ENCODE measurements around the gene IL17B.
A peak's percentile ranks its signal among the peaks of the same experiment; 100 is the strongest.

The IL17B gene

DNA sequence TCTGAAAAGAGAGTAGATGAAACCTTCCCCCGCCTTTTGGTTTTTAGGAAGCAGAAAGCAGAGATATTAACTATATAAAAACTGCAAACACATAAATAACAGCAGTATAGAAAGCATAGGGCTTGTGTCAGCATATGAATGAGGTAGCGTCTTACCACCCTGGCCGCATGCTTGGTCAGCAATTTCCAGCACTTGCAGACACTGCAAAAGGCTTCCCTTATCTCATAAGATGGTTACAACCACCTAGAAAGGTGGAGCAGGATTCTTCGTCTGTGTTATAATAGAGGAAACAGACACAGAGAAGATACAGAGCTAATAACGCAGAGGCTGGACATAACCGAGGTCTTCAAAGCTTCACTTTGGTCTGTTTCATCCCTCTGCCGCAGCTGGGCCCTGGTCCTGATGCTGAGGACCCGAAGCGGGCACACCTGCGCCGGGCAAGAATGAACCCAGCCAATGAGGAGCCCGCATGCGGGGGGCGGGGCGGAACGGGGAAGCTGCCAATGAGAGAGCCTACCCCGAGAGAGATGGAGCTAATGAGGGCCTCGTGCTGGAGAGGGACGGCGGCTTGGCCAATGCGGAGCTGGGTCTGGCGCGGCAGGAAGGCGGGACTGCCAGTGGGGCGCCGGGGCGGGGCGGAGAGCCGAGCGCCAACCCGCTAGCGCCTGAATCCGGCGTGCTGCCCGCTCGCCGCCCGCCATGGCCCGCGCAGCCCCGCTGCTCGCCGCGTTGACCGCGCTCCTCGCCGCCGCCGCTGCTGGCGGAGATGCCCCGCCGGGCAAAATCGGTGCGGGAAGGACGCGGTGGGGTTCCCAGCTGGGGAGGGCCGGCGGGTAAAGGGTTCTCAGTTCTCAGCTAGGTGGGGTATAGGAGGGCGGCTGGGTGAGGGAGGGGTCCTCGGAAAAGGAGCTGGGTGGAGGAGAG is 21.5 kb downstream of the IL17B start, which contains the start of gene PCYOX1L:
Gene PCYOX1L, plus strand, starts transcription at position 677 of the 924 bp plus-strand sequence. Its CDS starts 23 bp downstream, at position 700.
- peak; percentile 84 to 98 for DNase-seq (ENCODE audit: low read depth in 2 of 2)

DNA sequence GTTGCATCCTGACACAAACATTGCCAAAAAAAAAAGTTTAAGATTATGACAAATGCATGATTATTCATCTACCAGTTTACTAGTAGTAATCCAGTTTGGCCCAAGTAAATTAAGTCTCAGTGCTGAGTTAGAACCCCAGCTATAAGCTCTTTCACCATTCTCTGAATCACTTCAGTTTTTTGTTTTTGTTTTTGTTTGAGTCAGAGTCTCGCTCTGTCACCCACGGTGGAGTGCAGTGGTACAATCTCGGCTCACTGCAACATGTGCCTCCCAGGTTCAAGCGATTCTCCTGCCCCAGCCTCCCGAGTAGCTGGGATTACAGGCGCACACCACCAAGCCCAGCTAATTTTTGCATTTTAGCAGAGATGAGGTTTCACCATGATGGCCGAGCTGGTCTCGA is 22.7 kb downstream of the IL17B start:
- DNase-seq (ENCODE audit: low read depth in 2 of 2): no peak

DNA sequence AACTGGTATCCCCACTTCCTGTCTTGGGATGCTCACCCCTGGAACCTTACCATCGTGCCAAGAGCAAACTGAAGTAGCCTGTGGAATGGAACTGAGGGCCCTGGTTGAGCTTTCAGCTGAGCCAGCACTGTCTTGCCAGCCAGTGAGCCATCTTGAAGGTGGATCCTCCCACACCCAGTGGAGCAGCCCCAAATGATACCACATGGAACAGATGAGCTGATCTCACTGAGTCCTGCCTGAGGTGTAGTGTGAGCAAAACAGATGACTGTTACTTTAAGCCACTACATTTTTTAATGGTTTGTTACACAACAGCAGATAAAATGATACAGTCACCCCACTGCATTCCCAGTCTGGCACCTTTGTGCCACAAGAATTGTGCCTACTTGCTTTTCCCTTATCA is 23.4 kb downstream of the IL17B start:
- DNase-seq (ENCODE audit: low read depth in 2 of 2): no peak

DNA sequence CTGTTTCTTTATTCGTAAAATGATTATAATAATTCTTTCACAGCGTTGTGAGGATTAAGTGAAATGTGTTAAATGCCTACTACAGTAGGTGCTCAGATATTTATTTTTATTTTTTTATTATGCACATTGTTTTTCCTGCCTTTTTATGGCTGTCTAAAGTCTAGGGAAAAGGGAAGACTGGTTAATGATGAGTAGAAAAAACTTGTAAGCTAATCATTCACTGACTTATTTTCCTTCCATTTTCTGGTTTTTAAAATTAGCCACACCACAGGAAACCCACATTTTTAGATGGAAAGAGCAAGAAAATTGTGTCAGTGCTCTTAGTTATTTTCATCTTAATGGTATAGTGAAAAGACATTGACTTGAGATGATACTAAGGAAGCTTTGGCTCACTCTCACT is 25.2 kb downstream of the IL17B start:
- DNase-seq (ENCODE audit: low read depth in 2 of 2): no peak

DNA sequence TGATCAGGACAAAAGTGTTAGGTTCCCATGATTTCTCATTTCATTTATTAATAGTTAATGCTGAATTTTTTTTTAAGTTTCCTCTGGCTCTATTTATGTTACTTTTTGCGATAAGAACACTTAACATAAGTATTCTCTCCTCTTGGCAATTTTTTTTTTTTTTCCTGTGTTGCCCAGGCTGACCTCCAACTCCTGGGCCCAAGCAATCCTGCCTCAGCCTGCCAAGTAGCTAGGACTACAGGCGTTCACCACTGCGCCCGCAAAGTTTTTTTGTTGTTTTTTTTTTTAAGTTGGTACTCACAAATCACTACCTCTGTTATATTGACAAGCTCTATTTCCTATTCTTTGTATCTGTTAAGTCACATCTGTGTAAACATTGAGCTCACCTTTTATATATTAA is 26.9 kb downstream of the IL17B start:
- no peak for DNase-seq (ENCODE audit: low read depth in 2 of 2)

DNA sequence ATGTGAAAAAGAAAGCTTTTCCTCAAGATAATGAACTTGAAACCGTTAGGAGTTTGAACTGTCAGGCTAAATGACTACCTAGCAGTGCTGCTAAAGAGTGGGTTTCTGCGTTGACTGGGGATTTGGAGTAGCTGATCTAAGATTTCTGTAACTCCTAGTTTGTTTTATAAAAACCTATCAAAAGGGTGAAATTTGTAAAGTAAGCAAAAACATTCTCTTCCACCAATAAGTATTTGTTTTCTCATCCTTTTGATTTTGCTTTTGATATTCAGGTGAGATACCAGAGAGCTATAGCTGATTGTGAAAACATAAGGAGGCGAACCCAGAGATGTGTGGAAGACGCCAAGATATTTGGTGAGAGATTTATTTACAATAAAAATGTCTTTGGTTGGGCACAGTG is 29.7 kb downstream of the IL17B start:
- DNase-seq (ENCODE audit: low read depth in 2 of 2): no peak

DNA sequence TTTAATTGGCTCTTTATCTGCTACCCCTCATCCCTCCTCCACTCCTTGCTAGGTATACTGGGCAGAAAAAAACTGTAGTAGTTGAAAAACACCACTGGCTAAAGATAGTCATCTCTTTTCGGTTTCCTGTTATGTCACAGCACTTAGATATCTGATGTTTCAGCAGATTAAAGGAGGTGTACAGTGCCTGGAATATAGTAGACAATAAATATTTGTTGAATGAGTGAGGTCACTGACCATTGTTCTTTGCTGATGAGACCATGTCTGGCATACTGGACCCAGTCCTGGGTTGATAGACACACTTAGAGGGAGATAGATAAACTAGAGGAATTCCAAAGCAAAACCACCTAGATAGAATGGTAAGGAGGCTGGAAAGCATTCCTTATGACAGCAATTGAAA is 30.6 kb downstream of the IL17B start:
- DNase-seq (ENCODE audit: low read depth in 2 of 2): no peak

DNA sequence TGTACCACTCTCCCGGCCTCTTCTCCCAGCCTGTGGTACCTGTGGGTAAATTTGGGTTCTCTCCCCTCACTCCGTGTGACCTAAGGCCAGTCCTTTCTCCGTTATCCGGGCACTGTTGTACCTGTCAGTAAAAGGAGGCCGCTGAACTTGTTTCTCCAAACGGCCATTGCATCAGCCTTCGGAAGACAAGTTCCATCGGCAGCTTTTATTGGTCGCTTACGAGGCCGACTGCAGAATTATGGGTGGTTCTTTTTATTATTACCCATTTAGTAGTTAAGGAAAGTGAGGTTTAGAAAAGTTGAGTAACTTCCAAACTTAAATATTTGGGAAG is 33.2 kb downstream of the IL17B start:
- no peak for DNase-seq (ENCODE audit: low read depth in 2 of 2)

DNA sequence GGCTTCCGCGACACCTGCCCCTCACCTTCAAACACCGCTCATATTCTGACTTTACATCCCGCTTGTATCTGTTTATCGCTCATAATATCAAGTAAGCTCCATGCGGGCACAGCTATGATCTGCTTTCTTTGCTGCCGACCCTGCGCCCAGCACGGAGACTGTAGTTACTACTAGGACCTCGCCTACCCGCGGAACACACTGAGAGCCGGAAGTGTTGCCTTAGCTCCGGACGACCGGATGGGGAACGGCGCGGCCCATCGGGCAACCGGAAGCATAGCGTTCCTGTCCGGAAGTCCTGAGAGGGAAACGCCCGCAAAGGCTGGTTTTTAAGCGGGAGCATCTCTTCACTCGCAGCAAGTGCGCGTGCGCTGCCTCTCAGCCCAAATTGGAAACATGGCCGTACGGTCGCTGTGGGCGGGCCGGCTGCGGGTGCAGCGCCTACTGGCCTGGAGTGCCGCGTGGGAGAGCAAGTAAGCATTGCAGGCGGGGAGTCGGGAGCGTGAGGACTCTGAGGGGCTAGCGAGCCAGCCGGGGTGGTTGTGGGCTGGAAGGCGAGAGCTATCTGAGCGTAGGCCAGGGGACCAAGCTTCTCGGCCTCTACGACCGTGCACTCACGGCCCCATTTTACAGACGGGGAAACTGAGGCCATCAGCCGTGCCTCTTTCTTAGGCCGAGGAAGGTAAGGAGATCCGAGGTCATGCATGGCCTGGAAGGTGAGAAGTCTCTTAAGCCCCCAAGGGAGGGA is 33.8 kb downstream of the IL17B start, which contains the start of gene GRPEL2:
Gene GRPEL2, plus strand, starts transcription at position 353 of the 745 bp plus-strand sequence. Its CDS starts 41 bp downstream, at position 394.
- DNase-seq (ENCODE audit: low read depth in 2 of 2): peak; percentile 81 to 87

DNA sequence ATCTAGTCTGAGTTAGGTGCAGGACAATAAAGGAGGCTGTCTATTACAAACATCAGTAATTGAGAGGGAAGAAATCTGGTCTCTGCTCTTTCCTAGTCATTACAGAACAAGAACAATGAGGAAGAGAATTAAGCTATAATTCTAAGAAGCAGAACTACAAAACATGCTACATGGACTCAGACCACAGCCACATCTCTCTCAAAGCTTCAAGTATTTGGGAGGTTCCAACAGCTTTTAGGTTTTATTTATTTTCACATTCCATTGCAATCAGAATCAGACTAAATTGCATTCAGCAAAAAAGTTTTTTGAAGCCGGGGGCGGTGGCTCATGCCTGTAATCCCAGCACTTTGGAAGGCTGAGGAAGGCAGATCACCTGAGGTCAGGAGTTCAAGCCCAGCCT is 34.9 kb downstream of the IL17B start:
- DNase-seq (ENCODE audit: low read depth in 2 of 2): no peak

DNA sequence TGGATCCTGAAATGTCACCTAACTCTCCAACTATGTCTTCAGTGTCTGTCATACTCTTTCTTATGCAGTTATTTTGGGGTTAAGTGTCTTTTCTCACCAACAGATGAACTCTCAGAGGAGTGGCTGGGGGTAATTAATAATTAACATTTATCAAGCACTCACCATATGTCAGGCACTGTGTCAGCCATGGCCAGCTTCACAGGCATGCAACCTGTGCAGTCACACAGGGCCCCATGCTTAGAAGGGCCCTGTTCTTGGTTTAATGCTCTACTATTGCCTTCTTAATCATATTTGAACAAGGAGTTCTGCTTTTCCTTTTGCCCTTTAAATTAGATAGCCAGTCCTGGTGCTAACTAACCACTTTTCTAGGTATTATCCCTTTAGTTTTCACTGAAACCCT is 37.2 kb downstream of the IL17B start:
- no peak for DNase-seq (ENCODE audit: low read depth in 2 of 2)

DNA sequence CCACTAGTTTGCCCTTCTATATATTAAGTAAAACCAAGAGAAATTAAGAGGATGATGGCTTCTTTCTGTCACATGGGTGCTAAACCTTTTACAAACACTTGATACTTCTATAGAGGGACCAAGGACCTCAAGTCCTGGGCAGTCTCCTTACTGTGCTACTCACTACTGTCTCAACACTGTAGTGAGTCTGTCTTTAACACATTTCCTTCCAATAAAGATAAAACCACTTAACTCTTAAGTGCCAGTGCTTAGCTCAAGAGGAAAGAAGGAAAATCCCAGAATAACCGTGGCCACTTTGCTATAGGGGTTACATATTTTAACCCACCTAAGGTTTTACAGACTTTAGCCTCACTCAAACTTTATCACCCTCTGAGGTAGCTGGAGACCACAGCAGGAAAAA is 38.2 kb downstream of the IL17B start:
- no peak for DNase-seq (ENCODE audit: low read depth in 2 of 2)

DNA sequence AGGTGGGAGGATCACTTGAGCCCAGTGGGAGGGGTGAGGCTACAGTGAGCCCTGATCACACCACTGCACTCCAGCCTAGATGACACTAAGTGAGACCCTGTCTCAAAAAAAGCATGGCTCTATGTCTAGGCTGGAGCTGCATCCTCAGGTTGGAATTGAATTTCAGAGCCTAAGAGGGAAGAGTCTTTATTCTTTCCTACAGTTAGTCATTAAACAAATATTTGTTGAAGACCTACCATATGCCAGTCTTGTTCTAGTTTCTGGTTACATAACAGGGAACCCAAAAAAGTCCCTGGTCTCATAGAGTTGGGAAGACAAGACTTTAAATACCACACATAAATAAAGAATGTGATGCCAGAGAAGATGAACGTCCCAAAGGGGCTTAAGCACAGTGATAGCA is 40.7 kb downstream of the IL17B start:
- DNase-seq (ENCODE audit: low read depth in 2 of 2): no peak

DNA sequence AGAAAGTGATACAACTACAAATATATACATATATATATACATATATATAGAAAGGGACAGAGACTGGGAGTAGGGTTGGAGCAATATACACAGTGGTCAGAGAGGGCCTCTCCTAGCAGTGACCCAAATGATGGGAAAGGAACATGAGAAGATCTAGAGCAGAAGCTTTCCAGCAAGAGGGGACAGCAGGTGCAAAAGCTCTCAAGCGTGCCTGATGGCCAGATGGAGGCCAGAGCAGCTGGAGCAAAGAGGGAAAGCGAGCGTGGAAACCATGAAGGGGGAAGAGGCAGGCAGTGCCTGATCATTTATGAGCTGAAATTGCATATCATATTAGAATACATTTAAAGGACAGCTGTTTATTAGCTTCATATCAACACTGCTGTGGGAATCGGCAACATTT is 41.4 kb downstream of the IL17B start:
- no peak for DNase-seq (ENCODE audit: low read depth in 2 of 2)

DNA sequence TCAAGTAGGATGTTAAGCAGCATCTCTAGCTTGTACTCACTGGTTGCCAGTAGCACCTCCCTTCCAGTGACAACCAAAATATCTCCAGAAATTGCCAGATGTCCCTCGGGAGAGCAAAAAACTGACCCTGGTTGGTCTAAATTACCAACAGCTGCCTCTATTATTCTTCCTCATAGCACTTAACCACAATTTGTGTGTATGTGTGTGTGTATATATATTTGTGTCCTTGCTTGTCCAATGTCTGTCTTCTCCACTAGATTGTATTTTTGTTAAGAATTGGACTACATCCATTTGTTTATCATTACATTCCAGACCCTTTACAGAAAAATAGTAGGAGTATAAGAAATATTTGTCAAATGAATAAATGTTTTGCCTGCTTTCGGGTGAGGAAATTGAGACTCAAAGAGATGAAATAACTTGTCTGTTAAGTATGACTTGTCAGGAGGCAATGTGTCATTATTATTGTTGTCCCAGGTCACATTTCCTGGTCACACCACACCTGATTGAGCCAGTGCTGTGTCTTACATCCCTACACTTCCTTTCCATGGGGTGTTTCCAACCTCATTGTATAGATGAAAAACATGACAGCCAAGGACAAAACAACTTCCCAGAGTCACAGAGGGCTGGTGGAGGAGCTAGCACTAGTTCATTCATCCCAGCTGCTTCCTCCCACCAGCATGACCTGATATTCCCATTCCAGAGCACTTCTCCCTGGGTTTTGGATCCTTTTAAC is 45.2 kb downstream of the IL17B start:
- no peak for DNase-seq (ENCODE audit: low read depth in 2 of 2)

DNA sequence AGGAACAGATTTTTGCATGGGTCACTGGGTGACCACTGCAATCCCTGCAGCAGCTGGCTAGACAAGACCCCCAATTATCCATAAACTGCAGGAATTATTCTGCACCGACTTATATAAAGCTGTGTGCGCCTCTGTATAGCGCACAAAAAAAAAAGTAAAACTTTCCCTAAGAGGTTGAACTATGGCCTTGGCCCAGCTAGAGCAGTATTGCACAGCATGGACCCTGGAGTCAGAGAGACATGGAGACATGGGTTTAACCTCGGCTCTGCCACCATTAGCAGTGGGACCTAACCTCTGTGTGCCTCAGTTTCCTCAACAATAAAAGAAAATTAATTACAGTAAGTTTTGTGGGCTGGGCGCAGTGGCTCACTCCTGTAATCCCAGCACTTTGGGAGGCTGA is 50.9 kb downstream of the IL17B start:
- no peak for DNase-seq (ENCODE audit: low read depth in 2 of 2)

DNA sequence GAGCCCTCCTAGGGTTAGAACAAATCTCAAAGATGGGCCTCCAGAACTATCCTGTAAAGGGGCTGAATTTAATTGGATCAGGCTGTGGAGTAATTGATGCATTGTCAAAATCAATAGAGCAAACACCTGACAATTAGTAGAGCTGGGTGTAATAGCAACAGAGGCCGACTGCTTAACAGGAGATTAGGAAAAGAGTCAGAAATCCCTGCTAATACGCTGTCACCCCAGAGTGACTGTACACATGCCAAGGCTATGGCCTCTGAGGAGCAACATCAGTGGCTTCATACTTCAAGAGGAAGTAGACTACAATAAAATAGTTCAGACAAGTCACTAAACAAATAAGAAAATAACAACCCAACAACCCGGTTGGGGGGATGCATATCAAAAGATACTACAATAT is 52.5 kb downstream of the IL17B start:
- no peak for DNase-seq (ENCODE audit: low read depth in 2 of 2)

DNA sequence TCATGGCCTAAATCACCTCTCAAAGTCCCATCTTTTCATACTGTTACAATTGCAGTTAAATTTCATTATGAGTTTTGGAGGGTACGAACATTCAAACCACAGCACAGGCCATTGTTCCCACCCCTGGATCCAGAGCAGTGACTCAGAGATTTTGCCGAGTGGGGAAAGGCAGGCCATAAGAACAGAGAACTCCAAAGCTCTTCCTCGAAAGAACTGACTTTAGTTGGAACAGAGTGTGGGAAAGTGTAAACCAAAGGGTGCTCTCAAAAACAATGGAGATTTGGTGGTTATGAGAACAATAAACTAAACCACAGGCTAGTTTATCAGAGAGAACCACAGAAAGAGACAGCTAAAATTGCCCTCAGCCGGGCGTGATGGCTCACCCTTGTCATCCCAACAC is 53.2 kb downstream of the IL17B start:
- DNase-seq (ENCODE audit: low read depth in 2 of 2): no peak

DNA sequence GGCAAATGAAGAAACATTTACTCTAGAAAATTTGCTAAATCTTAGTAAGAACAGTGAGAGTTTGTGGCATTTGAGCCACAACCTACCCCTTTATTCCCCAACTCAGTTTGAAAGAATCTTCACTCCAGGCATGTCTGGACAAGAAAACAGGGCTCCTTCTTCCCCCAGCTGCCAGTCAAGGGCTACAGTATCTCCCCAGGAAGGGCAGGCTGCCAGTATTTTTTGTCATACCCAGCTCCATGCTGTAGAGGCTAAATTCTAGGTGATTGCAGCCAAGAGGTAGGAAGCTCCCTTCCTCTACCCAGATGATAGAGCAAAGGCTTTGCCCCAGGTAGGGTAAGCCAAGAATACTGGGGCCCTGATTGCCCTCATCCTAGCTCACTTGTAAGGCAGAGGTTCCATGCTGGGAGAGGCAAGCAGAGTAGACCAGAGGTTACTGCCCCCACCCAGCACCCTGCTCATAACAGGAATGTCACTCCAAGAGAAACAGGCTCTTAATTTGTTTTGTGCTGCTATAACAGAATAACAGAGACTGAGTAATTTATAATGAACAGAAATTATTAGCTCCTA is 53.8 kb downstream of the IL17B start:
- no peak for DNase-seq (ENCODE audit: low read depth in 2 of 2)

DNA sequence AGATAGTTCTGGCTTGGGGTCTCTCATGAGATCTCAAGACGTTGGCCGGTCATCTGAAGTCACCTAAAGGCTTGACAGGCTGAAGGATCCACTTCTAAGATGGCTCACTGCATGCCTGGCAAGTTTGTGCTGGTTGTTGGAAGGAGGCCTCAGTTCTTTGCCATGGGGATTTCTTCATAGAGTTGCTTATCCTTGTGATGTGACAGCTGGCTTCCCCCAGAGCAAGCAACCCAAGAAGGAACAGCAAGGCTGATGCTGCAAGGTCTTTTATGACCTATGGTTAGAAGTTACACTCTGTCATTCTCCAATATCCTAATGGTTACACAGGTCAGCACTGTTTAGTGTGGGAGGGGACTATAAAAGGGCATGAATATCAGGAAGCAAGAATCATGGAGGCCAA is 54.5 kb downstream of the IL17B start:
- DNase-seq (ENCODE audit: low read depth in 2 of 2): no peak
